ENCODE data around the gene ZNF526. TPM values are rescaled to one million over a fixed set of nuclear protein-coding genes. Genes with fewer than 3 reads are reported as not detected.
A peak's percentile ranks its signal among the peaks of the same experiment; 100 is the strongest.

The ZNF526 gene
- total and polyA plus RNA-seq, 9 of the 15 experiments (the other 6 are each of a cell fraction or from before 2014, with no cell fraction given), result 1.3 to 17.9 (median 6.2) TPM

DNA sequence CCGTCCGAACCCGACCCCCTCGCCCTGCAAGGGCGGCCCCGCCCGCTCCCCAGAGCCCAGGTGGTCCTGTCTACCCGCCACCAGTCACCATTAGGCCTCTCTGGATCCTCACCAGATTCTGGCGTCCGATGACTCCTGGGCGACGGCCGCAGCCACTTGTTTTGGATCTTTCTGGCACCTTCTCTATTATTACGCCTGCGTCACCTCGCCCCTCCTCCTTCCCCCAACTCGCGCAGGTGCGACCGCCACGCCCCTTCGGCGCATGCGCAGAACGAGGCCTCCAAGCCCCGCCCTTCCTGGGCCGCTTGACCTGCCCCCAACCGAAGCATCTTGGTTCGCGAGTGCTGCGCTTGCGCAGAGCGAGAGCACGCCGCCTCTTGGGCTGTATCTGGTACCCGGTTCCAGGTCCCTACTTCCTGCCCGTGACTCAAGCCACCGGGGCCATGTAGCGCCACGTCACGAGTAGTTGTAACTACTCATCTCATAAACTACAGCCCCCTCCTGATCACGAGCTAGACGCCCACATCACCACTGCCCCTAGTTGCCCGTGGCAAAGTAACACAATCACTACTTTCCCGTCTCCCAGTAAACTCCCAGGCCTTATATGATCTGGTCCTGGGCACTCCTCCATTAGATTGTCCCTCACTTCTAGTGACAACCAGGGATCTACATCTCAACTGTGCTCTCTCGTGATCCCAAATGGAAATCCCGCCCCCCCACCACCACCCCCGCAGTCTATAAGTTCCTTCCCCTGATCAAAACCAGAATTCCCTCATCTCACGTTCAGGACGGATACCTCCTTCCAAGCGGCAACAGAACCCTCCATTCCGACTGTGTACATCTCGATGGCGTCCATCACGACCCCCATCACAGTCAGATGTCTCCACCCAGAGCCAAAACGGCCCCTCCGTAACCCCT lies 2.3 kb upstream of the ZNF526 start, which contains the start of gene DEDD2 (continued):
- TF ChIP-seq RB1 (IDR thresholded peaks at IDR 0.05; ENCODE audit: low read depth) (peak; percentile 17; the same call in 1 of the 2 replicates), ZNF274 (IDR thresholded peaks at IDR 0.05; ENCODE audit: borderline replicate concordance, low read depth, low read length) (no peak), PHTF2 (CRISPR knock-in tag; IDR thresholded peaks at IDR 0.05) (no peak), CAMTA2 (CRISPR knock-in tag; conservative IDR thresholded peaks at IDR 0.05) (no peak), ARNT (IDR thresholded peaks at IDR 0.05) (no peak), DNMT1 (IDR thresholded peaks at IDR 0.05) (no peak), SMAD4 (CRISPR knock-in tag; conservative IDR thresholded peaks at IDR 0.05) (peak; percentile 44; the same call in 1 of the 2 replicates), SP2 (IDR thresholded peaks at IDR 0.05; ENCODE audit: extremely low read depth, low read depth, low read length, poor library complexity, severe bottlenecking) (no peak), MYNN (IDR thresholded peaks at IDR 0.05) (no peak), MYNN (CRISPR knock-in tag; IDR thresholded peaks at IDR 0.05) (no peak), ARID2 (IDR thresholded peaks at IDR 0.05) (no peak), ZBTB7A (IDR thresholded peaks at IDR 0.05; ENCODE audit: borderline replicate concordance, control insufficient read depth, low read depth, low read length) (no peak), ZNF408 (CRISPR knock-in tag; IDR thresholded peaks at IDR 0.05; ENCODE audit: low read depth) (no peak), ILF3 (IDR thresholded peaks at IDR 0.05; ENCODE audit: borderline replicate concordance) (no peak), NBN (IDR thresholded peaks at IDR 0.05; ENCODE audit: low read depth) (0 out of 2 replicates have a peak, but pooled peaks have one; percentile 23), ZNF785 (CRISPR knock-in tag; IDR thresholded peaks at IDR 0.05) (no peak), MNT (conservative IDR thresholded peaks at IDR 0.05) (peak; percentile 77 to 80), FOXK1 (CRISPR knock-in tag; IDR thresholded peaks at IDR 0.05; ENCODE audit: borderline replicate concordance) (no peak), PHF20 (IDR thresholded peaks at IDR 0.05; ENCODE audit: partially characterized antibody) (peak; percentile 52), ZFP36 (IDR thresholded peaks at IDR 0.05; ENCODE audit: low read depth, low read length, partially characterized antibody) (no peak), CGGBP1 (CRISPR knock-in tag; IDR thresholded peaks at IDR 0.05) (no peak), TCF7L2 (IDR thresholded peaks at IDR 0.05; ENCODE audit: low read depth, low read length) (no peak), NCOA6 (IDR thresholded peaks at IDR 0.05) (no peak), HNRNPLL (IDR thresholded peaks at IDR 0.05; ENCODE audit: low read depth, low read length, poor library complexity, severe bottlenecking) (no peak), SIX5 (IDR thresholded peaks at IDR 0.05; ENCODE audit: borderline replicate concordance in 1 of 2, insufficient read depth in 1 of 2, low read depth in 1 of 2, low read length in 2 of 2) (no peak)
- TF ChIP-seq, protein P1, sequence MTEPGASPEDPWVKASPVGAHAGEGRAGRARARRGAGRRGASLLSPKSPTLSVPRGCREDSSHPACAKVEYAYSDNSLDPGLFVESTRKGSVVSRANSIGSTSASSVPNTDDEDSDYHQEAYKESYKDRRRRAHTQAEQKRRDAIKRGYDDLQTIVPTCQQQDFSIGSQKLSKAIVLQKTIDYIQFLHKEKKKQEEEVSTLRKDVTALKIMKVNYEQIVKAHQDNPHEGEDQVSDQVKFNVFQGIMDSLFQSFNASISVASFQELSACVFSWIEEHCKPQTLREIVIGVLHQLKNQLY (CRISPR knock-in tag; conservative IDR thresholded peaks at IDR 0.05), result no peak

All from K562 (cell line).